ENCODE data around the gene PSMA7.
"Not testable (repeated sequence)": the region's sequence is repeated elsewhere in the genome, so short reads cannot be mapped to it uniquely, and the experiment has no call there.

DNA sequence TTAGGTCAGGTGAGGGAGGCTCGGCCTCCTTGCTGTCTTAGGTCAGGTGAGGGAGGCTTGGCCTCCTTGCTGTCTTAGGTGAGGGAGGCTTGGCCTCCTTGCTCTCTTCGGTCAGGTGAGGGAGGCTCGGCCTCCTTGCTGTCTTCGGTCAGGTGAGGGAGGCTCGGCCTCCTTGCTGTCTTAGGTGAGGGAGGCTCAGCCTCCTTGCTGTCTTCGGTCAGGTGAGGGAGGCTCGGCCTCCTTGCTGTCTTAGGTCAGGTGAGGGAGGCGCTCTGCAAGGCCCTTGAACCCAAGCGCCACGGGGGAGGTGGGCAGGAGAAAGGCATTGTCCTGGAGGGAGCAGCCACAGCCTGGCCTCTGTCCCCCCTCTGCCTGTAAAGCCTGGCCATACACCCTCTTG, 5.2 kb upstream of the PSMA7 start:
- TF ChIP-seq POLR2A, CTCF (IDR thresholded peaks at IDR 0.05): not testable (repeated sequence)

All from body of pancreas (tissue), 4 donors.